ENCODE results near the gene MIEF2.

Gene MIEF2

GRCh38 chr17:18235743-18236256, 24.7 kb upstream of the MIEF2 start:
- DNase-seq = no peak

DNA sequence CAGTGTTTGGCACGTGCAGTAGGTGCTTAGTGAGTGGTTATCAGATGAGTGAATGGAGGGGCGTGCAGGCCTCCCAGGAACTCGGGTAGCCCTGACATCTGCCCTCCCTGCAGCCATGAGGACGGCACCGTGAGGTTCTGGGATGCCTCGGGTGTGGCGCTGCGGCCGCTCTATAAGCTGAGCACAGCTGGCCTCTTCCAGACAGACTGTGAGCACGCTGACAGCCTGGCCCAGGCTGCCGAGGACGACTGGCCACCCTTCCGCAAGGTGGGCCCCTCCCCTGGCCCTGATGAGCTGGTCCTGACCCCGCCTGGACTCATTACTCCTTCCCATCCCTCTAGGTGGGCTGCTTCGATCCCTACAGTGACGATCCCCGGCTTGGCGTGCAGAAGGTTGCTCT, 24.0 kb upstream of the MIEF2 start:
- DNase-seq = no peak

DNA sequence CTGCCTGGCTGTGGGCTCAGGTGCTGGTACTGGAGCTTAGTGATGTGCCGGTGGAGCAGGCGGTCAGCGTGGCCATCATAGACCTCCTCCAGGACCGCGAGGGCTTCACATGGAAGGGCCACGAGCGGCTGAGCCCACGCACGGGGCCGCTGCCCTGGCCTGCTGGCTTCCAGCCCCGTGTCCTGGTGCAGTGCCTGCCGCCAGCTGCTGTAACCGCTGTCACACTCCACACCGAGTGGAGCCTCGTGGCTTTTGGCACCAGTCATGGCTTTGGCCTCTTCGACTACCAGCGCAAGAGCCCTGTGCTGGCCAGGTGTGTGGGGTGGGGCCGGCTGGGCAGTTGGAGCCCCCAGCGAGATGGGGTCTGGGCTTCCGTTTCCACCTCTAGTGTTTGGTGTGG, 23.0 kb upstream of the MIEF2 start:
- DNase-seq = no peak

DNA sequence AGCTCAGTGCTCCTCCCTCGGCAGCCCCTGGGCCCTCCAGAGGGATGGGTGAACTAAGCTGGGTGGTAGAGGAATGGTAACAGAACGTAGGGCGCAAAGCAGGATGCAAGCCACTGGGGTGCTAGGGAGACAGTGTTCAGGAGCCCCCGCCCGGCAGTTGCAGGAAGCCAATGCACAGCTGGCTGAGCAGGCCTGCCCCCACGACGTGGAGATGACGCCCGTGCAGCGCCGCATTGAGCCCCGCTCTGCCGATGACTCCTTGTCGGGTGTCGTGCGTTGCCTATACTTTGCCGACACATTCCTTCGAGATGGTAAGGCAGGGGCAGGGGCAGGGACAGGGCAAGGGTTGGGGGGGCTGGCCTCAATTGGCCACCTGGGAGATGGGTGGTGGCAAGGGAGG, 22.2 kb upstream of the MIEF2 start:
- no peak for DNase-seq

GRCh38 chr17:18240449-18240848, 20.0 kb upstream of the MIEF2 start:
- DNase-seq = no peak

DNA sequence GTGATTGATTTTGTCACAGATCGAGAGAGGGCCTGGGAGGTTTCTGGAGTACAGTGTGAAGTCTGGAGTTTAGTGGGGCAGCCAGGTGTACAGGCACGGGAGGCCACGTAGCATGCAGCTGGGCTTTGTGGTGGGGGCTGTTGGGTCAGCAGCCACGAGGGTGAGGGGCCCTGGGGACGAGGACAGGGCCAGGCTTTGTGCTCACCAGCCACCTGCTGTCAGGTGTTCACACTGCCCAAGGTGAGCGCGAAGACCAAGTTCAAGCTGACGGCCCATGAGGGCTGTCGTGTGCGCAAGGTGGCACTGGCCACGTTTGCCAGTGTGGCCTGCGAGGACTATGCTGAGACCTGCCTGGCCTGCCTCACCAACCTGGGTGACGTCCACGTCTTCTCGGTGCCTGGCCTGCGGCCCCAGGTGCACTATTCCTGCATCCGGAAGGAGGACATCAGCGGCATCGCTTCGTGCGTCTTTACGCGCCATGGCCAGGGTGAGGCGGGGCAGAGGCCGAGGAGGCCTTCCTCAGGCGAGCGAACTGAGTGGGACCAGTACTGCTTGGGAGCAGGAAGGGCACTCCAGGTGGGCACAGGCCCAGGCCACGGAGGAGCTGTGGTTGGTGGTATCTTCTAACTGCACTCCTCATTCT, 19.1 kb upstream of the MIEF2 start:
- DNase-seq = no peak

- DNase-seq = no peak
These were observed 15.3 kb upstream of the MIEF2 start for GRCh38 chr17:18245038-18245776.

- no peak for DNase-seq
These were observed 14.2 kb upstream of the MIEF2 start for GRCh38 chr17:18246109-18246725.

GRCh38 chr17:18246880-18247612, 13.4 kb upstream of the MIEF2 start:
- peak; percentile 51 for DNase-seq

- DNase-seq = no peak
These were observed 12.9 kb upstream of the MIEF2 start for GRCh38 chr17:18247613-18248001.

DNA sequence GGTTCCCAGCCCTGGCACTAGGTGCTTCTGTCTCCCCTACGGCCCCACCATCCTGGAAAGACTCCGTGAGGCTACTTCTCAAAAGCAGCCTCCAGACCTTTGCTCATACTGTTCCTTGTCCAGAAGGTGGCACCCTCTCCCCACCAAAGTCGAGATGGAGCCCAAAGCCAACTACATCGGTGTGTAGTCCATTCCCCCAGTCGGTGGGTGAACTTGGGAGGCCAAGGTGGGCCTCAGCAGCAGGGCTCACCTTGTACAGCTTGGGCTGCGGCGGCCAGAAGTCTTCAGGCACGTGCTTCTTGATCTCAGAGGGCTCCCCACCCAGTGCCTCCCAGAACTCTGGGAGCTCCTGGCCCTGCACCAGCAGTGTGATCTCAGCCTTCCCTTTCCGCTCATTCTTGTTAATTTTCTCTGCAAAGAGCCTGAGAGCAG, 12.1 kb upstream of the MIEF2 start:
- DNase-seq = no peak

DNA sequence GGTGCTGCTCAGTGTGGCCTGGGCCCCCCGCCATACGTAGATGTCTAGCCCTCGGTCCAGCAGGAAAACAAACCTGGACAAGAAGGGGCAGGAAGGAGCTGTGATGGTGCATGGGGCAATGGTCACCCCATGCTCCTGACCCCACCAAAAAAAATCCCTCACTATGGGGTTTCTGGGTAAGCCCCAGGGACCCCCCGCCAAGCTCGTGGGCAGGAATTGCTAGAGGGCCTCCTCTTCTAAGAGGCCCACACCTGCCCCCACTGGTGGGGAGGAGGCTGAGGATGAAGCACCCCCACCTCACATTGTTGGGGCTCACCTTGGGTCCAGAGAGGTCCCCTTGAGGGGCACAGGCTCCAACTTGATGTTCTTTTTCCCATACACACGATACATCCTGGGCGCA, 11.7 kb upstream of the MIEF2 start:
- no peak for DNase-seq

DNA sequence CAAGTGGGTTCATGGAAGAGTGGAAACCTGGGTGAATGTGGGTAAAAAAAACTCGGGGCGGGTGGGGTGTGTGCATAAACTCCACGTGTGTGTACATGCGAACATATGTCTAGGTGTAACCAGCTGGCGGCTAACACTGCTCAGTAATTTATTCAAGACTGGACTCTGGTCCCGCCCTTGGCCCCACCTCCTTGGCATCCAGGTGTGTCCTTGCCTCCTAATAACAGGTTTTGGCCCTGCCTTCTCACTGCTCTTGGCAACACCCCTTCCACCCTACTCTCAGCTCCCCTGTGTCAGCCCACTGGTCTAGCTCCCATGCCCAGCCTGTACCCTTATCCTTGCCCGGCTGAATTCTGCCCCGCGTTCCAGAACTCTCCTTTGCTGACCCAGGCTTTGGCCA, 10.2 kb upstream of the MIEF2 start:
- no peak for DNase-seq

GRCh38 chr17:18250708-18251107, 9.8 kb upstream of the MIEF2 start:
- no peak for DNase-seq

GRCh38 chr17:18251204-18251603, 9.3 kb upstream of the MIEF2 start:
- DNase-seq = no peak

DNA sequence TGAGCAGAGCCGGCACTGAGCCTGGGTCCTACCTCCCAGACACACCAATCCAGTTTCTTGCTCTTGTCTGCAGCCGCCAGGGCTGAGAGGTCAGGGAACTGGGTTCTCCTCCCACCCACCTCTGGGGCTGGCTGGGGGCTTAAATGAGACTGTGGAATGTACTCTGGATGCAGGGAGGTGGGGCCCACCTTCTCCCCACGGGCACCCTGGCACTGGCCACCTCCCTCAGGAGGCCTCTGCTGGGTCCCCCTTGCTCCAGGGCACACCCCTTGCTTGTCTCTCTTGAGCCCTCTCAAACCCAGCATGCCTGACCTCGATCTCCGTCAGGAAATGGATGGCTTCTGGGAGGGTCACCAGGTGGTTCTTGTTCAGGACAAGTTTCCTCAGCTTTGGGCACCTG, 8.3 kb upstream of the MIEF2 start:
- no peak for DNase-seq

GRCh38 chr17:18253187-18253884, 7.1 kb upstream of the MIEF2 start:
- DNase-seq = no peak

GRCh38 chr17:18253947-18254821, 6.3 kb upstream of the MIEF2 start:
- no peak for DNase-seq

- DNase-seq = no peak
These were observed 5.4 kb upstream of the MIEF2 start for GRCh38 chr17:18254888-18255649.

GRCh38 chr17:18256351-18256750, 4.1 kb upstream of the MIEF2 start:
- no peak for DNase-seq

GRCh38 chr17:18256776-18257175, 3.7 kb upstream of the MIEF2 start:
- no peak for DNase-seq

Data from NCI-H2107 (cell line).